Psoas muscle (tissue), 8 donors: ENCODE measurements around the gene ROS1. TPM values are rescaled to one million over a fixed set of nuclear protein-coding genes. Genes with fewer than 3 reads are reported as not detected.

Experiments used
- ATAC-seq, 4 donors: fragments of 200-7000 bp; cut with Tn5 transposase; one replicate each; pipeline ENCODE4 v1.9.1; 2020; ENCODE audit warnings: moderate library complexity in 3 of 4, mild to moderate bottlenecking in 2 of 4
- DNase-seq, 2 donors: peaks; one replicate each; pipeline ENCODE4 v3.0.0-alpha.2; 2020
- H3K27ac ChIP-seq: fragments of 200-600 bp; one replicate; pipeline ENCODE4 v1.8.0; 2022
- H3K27me3 ChIP-seq, 3 donors: fragments of 200-600 bp in 1 of 3; one replicate each; pipeline versions ENCODE4 v1.6.1 to v1.8.0; 2013 to 2022; ENCODE audit warnings: low read length in 2 of 3, mild to moderate bottlenecking in 2 of 3, moderate library complexity in 1 of 3; ENCODE audit not compliant: insufficient read depth in 3 of 3
- H3K36me3 ChIP-seq, 2 donors: fragments of 200-600 bp in 1 of 2; one replicate each; pipeline versions ENCODE4 v1.6.1 to v1.8.0; 2013 to 2022; ENCODE audit warnings: low read depth in 1 of 2, mild to moderate bottlenecking in 1 of 2, moderate library complexity in 1 of 2; ENCODE audit not compliant: insufficient read depth in 1 of 2
- H3K4me1 ChIP-seq: fragments of 200-600 bp; one replicate; pipeline ENCODE4 v1.8.0; 2022
- H3K4me3 ChIP-seq: fragments of 200-600 bp; one replicate; pipeline ENCODE4 v1.8.0; 2022; ENCODE audit warnings: mild to moderate bottlenecking
- H3K9me3 ChIP-seq: fragments of 200-600 bp; one replicate; pipeline ENCODE4 v1.8.0; 2022
- WGBS, 3 donors: extraction: QIAGEN DNeasy Blood & Tissue Kit; methylation state at CpG; one replicate each; pipeline versions ENCODE4 v1.1.6 to v1.1.7; 2013; 5-methylcytosine and 5-hydroxymethylcytosine counted together
- intact Hi-C, 2 donors: fragments of 100-400 bp; cut with DNase I; formaldehyde crosslinking; loops; one replicate each; pipeline versions ENCODE4 v1.11.0 to v1.14.2; 2022
- polyA plus RNA-seq, 3 donors: library from polyadenylated mRNA; stranded (reverse); fragments of 200-250 nt; gene quantifications; one replicate each; pipeline ENCODE4 v1.2.3, GENCODE V29; 2013
- total RNA-seq, 4 donors: library from RNA; stranded (reverse); fragmentation: NEBNext Ultra II Directional in 2 of 4; extraction: Animal tissue kit (Norgen Biotek cat#: 25700) in 2 of 4; gene quantifications; one replicate each; pipeline versions ENCODE4 v1.2.1 to v1.2.4, GENCODE V29; 2021 to 2023
- TF ChIP-seq, protein P1 (sequence below): fragments of 200-600 bp; IDR thresholded peaks from one replicate; pipeline ENCODE4 v1.8.0; 2022; ENCODE audit warnings: antibody characterized with exemption
- donor health status: healthy with polysubstance abuse.
- donor health status: DM: no; HTN: no; CAD: no; lungs with moderate emphysema.
- donor health status: Bipolar disorder and iron deficiency.
- donor health status: healthy.
- donor health status: DM: yes; HTN: yes; CAD: no.
- donor health status: DM: no; HTN: no; CAD: no.
- donor health status: DM: no; HTN: no; CAD: no.
- donor health status: DM: yes; HTN: yes; CAD: no.

Gene ROS1
- total and polyA plus RNA-seq, 7 donors = 0.04 to 0.06 TPM; not detected in 5

DNA sequence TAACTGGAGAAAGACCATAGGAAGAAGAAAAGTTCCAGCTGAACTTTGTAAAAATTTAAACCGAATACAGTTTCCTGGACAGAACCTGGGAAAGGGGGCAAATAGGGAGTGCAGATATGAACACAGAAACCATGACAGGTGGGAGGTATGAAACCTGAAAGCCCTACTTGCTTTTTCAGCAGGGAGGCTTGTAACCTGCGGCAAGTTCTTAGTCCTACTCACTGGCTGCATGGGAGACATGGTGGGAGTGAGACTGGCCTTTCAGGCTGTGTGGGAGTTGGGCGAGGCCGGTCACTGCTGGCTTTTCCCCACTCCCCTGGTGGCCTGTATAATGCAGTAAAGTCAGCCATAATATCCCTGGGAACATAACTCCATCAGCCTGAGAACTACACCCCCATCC lies 54.2 kb downstream of the ROS1 start:
- ATAC-seq = no peak
- 79 to 87% (median 82%) methylated on average over 4 of the region's 4 CpGs for WGBS, 3 donors

DNA sequence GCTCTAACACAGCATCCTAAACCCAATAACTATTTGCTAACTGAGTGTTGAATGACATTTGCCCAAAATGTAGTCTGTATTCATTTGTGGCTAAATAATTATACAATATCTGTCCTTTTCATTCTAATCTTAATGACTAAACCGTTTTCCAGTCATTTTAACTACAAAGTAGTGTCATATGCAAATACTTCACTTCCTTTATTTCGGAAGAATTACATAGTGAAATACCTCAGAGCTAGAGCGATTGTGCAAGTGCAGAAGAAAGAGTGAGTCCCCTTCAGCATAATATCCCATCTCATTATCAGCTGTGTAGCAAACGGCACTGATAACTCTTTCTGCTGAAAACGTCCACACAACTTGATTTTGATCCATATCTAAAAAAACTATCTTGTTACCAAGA lies 66.2 kb downstream of the ROS1 start:
- no peak overlapping the region for H3K27ac ChIP-seq
- no peaks in the 10 kb centered on the region for H3K36me3 ChIP-seq
- H3K4me3 ChIP-seq = no peak overlapping the region
- DNase-seq = no peak
- TF ChIP-seq, protein P1, sequence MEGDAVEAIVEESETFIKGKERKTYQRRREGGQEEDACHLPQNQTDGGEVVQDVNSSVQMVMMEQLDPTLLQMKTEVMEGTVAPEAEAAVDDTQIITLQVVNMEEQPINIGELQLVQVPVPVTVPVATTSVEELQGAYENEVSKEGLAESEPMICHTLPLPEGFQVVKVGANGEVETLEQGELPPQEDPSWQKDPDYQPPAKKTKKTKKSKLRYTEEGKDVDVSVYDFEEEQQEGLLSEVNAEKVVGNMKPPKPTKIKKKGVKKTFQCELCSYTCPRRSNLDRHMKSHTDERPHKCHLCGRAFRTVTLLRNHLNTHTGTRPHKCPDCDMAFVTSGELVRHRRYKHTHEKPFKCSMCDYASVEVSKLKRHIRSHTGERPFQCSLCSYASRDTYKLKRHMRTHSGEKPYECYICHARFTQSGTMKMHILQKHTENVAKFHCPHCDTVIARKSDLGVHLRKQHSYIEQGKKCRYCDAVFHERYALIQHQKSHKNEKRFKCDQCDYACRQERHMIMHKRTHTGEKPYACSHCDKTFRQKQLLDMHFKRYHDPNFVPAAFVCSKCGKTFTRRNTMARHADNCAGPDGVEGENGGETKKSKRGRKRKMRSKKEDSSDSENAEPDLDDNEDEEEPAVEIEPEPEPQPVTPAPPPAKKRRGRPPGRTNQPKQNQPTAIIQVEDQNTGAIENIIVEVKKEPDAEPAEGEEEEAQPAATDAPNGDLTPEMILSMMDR = no peak
- peaks cover 0 to 2% (median 0%) of the 10 kb centered on the region in 3 donors for H3K27me3 ChIP-seq
- WGBS, 3 donors = 75 to 80% (median 79%) methylated on average over 5 of the region's 5 CpGs
- H3K4me1 ChIP-seq = no peaks in the 10 kb centered on the region
- intact Hi-C loops = no loop called here
- H3K9me3 ChIP-seq = no peaks in the 10 kb centered on the region
- ATAC-seq = no peak

More for the DNA sequence above, 54.2 kb downstream of the ROS1 start:
- DNase-seq = no peak
- Histone ChIP-seq H3K36me3 (no peaks in the 10 kb centered on the region), H3K9me3 (no peaks in the 10 kb centered on the region), H3K27me3 (no peaks in the 10 kb centered on the region), H3K4me1 (no peaks in the 10 kb centered on the region), H3K4me3 (no peak overlapping the region), H3K27ac (no peak overlapping the region)
- intact Hi-C loops = no loop called here
- TF ChIP-seq, protein P1 = no peak

DNA sequence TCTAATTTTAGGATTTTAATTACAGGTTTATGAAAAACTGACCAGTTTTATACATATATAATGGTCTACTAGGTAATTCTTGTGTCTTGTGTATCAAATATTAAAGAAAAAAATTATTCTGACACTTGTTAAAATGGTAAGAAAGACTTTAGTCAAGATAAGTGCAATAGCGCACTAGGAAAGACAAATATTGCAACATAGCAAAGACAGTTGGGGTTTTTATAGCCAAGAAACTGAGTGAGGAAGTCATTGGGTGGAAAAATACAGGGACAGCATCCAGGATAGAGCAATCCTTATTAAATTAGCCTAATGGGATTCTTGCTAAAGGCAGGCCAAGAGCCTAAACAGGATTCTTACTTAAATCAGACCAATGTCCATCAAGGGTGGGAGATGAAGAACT lies 71.1 kb downstream of the ROS1 start:
- DNase-seq = no peak
- Histone ChIP-seq H3K4me3 (no peak overlapping the region), H3K36me3 (no peaks in the 10 kb centered on the region), H3K9me3 (no peaks in the 10 kb centered on the region), H3K27me3 (no peaks in the 10 kb centered on the region), H3K27ac (no peak overlapping the region), H3K4me1 (no peaks in the 10 kb centered on the region)
- WGBS, 3 donors = 90 to 96% (median 96%) methylated on average over 1 of the region's 1 CpG
- intact Hi-C loops = no loop called here
- TF ChIP-seq, protein P1 = no peak
- no peak for ATAC-seq

DNA sequence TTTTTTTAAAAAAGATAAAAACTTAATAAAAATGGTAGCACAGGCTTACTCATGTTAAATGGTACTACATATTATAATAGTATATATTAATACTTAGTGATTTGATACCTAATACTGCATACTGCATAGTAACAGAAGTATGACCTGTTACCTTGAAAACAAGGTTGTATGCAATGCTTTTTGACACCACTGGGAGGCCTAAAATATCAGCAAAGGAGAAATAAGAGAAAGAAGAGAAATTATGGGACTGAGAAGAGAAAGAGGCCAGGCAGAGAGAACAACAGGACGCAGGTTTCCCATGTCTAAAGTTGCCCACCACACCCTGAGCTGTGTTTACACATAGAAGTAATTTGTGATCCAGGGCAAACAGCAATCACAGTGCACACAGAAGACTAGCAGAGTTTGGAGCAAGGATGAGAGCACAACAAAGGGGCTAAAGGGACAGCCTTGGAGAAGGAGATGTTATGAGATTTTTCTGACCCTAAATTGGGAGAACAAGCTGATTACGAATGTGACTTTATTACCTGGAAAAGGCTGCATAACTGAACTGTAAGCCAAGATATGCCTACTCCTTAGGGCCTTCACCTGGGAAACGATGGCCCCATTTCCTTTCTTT lies 73.2 kb downstream of the ROS1 start:
- DNase-seq (no peak), ATAC-seq (no peak)
- Histone ChIP-seq H3K27ac (no peak overlapping the region), H3K36me3 (no peaks in the 10 kb centered on the region), H3K27me3 (no peaks in the 10 kb centered on the region), H3K4me3 (no peak overlapping the region), H3K9me3 (no peaks in the 10 kb centered on the region), H3K4me1 (no peaks in the 10 kb centered on the region)
- WGBS, 3 donors = 80 to 82% (median 81%) methylated on average over 3 of the region's 3 CpGs
- TF ChIP-seq, protein P1 = peak; percentile 33
- intact Hi-C loops = no loop called here

DNA sequence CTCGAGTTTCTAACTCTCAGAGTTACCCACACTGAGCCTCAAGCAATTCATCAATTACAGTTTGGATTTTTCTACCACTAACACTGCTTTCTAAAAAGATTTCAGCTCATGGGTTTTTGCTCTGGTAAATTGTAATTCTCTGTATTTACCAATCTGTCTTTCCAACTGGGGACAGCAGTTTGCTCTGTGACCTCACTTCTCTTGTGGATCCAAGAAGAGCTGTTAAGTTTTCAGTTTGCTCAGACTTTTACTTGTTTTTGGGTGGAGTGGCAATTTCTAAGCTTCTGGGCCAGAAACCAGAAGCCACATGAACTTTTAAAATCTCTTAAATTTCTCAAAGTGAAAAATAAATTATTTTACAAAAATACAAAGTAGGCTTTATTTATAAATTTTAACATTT lies 74.2 kb downstream of the ROS1 start:
- intact Hi-C loops = loop anchor here in 1 of 2 donors (2.0 kb wide), 1 partner anchor 257 kb away; no protein-coding TSS in a partner anchor
- H3K27ac ChIP-seq = no peak overlapping the region
- H3K4me1 ChIP-seq = no peaks in the 10 kb centered on the region
- no peaks in the 10 kb centered on the region for H3K9me3 ChIP-seq
- H3K27me3 ChIP-seq = no peaks in the 10 kb centered on the region
- H3K4me3 ChIP-seq = no peak overlapping the region
- no peaks in the 10 kb centered on the region for H3K36me3 ChIP-seq
- 57 to 67% (median 64%) methylated on average over 1 of the region's 1 CpG for WGBS, 3 donors
- no peak for ATAC-seq
- TF ChIP-seq, protein P1 = no peak
- DNase-seq = no peak
